ENCODE results near the gene DLG2. TPM values are rescaled to one million over a fixed set of nuclear protein-coding genes. Genes with fewer than 3 reads are reported as not detected.

DLG2 gene
- total RNA-seq, 4 donors from 2014 or later: 0.18 to 8.3 (median 2.5) TPM

DNA sequence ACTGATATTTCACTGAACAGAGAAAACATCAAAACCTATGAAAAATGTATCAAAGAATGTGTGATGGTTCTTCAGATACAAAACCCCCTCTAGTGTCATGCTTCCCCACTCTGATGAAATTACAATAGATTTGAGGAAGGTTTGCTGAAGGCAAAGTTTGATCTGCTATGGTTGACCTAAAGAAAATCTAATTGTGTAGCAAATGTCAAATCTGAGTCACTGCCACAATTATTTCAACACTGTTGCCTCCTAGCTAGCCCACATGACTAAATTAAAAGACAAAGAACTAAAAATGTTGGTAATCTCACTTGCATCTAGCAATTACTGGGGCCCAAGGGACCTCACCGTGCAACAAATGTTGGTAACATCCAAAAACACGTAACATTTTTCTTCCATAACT lies 728.0 kb downstream of the DLG2 start:
- Histone ChIP-seq H3K9me3 (no peaks in the 10 kb centered on the region), H3K27ac (no peak overlapping the region), H3K27me3 (no peaks in the 10 kb centered on the region), H3K4me3 (no peak overlapping the region), H3K36me3 (no peaks in the 10 kb centered on the region), H3K4me1 (no peaks in the 10 kb centered on the region)
- DNase-seq: no peak
- TF ChIP-seq POLR2A (IDR thresholded peaks at IDR 0.05): no peak
- TF ChIP-seq, protein P1, sequence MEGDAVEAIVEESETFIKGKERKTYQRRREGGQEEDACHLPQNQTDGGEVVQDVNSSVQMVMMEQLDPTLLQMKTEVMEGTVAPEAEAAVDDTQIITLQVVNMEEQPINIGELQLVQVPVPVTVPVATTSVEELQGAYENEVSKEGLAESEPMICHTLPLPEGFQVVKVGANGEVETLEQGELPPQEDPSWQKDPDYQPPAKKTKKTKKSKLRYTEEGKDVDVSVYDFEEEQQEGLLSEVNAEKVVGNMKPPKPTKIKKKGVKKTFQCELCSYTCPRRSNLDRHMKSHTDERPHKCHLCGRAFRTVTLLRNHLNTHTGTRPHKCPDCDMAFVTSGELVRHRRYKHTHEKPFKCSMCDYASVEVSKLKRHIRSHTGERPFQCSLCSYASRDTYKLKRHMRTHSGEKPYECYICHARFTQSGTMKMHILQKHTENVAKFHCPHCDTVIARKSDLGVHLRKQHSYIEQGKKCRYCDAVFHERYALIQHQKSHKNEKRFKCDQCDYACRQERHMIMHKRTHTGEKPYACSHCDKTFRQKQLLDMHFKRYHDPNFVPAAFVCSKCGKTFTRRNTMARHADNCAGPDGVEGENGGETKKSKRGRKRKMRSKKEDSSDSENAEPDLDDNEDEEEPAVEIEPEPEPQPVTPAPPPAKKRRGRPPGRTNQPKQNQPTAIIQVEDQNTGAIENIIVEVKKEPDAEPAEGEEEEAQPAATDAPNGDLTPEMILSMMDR (IDR thresholded peaks at IDR 0.05): no peak

DNA sequence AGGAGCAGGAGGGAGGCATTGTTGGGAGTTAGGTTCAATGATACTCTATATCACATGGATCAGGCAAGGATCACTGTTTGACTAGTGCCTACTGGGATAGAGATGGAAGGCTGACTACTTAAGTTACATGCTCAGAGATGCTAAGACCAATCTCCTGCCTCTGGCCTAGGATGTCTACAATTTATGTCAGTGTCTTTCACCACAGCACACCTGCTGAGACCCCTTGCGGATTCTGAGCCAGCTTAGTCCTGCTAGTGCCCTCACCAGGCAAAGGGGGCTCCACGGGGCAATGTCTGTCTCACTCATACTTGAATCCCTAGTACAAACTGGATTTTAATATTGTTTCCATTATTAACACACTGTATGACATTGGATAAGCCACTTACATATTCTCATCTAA lies 732.5 kb downstream of the DLG2 start:
- no peak for DNase-seq
- H3K9me3 ChIP-seq: no peaks in the 10 kb centered on the region
- TF ChIP-seq, protein P1 (IDR thresholded peaks at IDR 0.05): no peak
- no peak for TF ChIP-seq POLR2A (IDR thresholded peaks at IDR 0.05)
- H3K4me3 ChIP-seq: no peak overlapping the region
- no peaks in the 10 kb centered on the region for H3K27me3 ChIP-seq
- H3K4me1 ChIP-seq: no peaks in the 10 kb centered on the region
- no peaks in the 10 kb centered on the region for H3K36me3 ChIP-seq
- no peak overlapping the region for H3K27ac ChIP-seq

DNA sequence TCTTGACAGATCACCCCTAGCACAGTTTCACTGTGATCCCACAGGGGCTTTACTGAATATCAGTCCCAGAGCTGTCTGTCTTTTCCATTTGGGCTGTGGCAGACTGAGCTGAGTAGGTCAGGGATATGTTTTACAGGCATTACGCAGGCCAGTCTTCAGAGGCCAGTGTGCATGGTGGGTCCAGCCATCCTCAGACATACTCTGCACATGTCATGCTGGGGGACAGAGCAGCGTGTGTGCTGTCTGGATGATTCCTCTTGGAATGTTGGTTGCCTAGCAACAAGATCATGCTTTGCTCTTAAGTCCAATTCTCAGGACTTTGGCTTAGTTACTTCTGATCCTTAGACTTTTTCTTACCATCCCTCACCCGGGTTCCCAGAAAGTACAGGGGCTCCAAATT lies 736.5 kb downstream of the DLG2 start:
- no peaks in the 10 kb centered on the region for H3K36me3 ChIP-seq
- H3K27me3 ChIP-seq: no peaks in the 10 kb centered on the region
- TF ChIP-seq POLR2A (IDR thresholded peaks at IDR 0.05): no peak
- TF ChIP-seq, protein P1 (IDR thresholded peaks at IDR 0.05): no peak
- no peaks in the 10 kb centered on the region for H3K4me1 ChIP-seq
- no peak overlapping the region for H3K27ac ChIP-seq
- H3K9me3 ChIP-seq: no peaks in the 10 kb centered on the region
- H3K4me3 ChIP-seq: no peak overlapping the region
- DNase-seq: no peak

DNA sequence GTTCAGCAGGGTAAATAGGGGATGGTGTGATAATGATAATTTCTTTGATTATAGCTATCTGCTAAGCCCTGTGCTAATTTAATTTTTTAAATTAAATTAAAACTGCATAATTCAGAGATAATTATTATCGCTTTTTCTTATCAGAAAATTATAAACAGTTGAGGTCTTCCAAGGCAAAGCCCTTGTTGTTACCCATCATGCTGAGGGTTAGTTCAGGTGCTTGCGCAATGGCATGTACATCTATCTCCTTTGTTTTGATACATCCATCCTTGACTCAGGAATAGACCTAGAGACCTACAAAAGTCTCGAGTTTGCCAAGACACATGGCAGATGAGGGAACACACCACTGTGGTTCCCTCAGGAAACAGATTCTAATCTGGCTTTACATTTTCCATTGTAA lies 737.6 kb downstream of the DLG2 start:
- TF ChIP-seq POLR2A (IDR thresholded peaks at IDR 0.05): no peak
- TF ChIP-seq, protein P1 (IDR thresholded peaks at IDR 0.05): no peak
- Histone ChIP-seq H3K9me3 (no peaks in the 10 kb centered on the region), H3K36me3 (no peaks in the 10 kb centered on the region), H3K4me3 (no peak overlapping the region), H3K27ac (no peak overlapping the region), H3K4me1 (no peaks in the 10 kb centered on the region), H3K27me3 (no peaks in the 10 kb centered on the region)
- no peak for DNase-seq

DNA sequence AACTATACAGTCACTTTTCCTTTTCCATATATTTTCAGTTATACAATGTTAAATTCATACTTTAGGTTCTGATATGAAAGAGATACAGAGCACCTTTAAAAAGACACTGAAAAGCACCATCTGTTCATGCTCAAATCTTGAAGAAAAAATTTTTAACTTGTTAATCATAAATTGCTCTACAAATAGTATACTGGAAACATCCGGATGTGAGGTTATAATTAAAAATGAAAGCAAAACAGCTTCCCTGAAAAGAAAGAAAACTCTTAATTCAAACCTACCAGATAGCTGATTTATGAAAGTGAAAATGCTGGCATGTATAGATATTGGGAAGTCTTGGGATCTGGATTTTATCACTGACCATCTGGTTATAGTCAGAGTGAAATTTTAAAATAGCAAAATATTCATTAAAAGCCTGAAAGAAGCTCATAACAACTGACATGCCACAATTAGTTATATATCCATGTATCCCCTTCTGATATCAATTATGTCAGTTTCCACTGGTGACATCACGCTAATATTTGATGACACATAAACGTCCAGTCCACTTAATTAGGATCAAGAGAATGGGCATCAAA lies 740.0 kb downstream of the DLG2 start:
- Histone ChIP-seq H3K36me3 (no peaks in the 10 kb centered on the region), H3K27ac (no peak overlapping the region), H3K4me3 (no peak overlapping the region), H3K4me1 (no peaks in the 10 kb centered on the region), H3K9me3 (no peaks in the 10 kb centered on the region), H3K27me3 (no peaks in the 10 kb centered on the region)
- no peak for DNase-seq
- TF ChIP-seq, protein P1 (IDR thresholded peaks at IDR 0.05): no peak
- no peak for TF ChIP-seq POLR2A (IDR thresholded peaks at IDR 0.05)

DNA sequence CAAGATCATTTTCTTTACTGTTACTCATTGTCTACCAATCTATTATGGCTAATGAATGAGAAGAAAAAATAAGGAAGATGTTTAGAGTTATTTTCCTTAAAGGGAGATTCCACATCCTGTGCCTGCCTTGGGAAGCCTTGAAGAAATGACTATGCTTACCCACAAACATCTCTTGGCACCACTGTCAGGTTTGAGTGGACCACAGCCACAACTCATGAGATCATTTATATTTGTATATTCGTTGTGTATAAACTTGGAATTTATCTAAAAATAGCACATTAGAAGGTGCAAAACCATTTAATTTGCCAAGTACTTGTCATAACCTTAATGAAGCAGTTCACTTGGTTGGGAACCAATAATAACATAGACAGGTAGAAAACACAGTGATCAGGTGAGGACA lies 740.8 kb downstream of the DLG2 start:
- no peaks in the 10 kb centered on the region for H3K27me3 ChIP-seq
- H3K27ac ChIP-seq: no peak overlapping the region
- no peaks in the 10 kb centered on the region for H3K4me1 ChIP-seq
- no peaks in the 10 kb centered on the region for H3K36me3 ChIP-seq
- TF ChIP-seq POLR2A (IDR thresholded peaks at IDR 0.05): no peak
- TF ChIP-seq, protein P1 (IDR thresholded peaks at IDR 0.05): no peak
- no peak overlapping the region for H3K4me3 ChIP-seq
- H3K9me3 ChIP-seq: no peaks in the 10 kb centered on the region
- no peak for DNase-seq
